ENCODE data around the gene GNAQ.

Gene GNAQ

DNA sequence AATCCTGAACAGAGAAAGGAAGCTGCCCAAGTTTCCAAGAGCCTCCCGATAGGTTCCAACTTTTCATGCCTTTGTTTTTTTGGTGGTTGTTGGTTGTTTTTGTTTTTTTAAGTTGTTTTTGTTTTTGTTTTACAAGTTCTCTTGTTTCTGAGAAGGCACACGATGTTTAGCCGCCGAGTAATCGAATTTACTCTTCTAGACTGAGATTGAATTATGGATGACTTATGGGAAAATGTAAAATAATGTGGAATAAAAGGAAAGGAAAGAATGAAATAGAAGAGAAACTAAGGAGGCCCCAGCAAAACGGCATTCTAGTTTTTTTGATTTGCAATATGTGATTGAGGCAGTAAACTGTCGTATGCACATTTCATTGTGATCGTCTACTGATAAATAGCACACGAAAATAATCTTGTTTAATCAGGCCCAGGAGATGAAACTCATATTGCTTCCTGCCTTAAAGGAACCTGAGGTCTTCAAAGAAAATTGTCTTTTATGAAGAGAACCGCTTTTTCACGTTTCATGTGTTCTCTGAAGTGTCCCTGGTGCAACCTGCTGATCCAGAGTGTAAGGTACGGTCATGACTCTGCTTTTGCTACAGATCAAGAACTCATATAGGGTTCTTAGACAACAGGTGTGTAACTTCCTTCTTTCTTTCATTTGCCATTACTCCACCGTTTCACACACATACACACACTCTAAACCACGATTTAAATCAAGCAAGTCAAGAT is 1.3 kb upstream of the GNAQ start:
- peak overlapping the region; percentile 87 for H3K27ac ChIP-seq
- DNase-seq (ENCODE audit: low read depth, low spot score): no peak

DNA sequence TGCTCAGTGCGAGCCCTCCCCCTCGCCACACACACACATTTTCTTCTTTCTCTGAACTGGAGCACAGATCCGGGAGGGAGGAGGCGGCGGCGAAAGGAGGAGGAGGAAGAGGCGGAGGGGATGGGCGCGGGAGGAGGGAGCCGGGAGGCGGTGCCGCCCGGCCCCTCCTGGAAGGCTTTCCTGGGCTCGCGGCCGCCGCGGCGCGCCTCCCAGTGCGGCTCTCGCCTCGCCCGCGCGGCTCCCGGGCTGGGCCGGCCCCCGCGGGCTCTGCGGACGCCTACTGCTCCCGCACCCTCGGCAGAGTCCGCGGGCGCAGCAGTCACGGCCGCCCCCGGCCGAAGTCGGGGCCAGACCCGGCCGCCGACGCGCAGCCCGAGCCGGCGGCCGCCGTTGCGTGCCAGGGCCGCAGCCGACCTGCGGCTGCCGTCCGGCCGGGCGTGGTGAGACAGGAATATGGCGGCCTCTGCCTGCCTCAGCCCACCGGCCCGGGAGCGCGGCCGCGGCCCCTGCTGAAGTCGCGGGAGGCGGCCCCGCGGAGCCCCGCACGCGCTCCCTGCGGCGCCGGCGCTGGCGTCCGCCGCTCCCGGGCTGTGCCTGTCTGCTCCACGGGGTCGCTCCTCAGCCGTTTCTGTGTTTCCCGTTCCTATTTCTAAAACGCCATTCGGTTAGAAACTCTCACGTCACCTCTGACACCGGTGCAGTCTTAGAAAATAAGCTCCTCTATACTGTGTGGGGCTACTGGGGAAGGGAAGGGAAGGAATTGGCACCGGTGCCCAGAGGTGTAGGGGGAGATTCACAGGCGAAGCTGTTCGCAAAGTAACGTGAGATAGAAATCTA is 500 bp upstream of the GNAQ start:
- H3K27ac ChIP-seq: peak overlapping the region; percentile 87
- DNase-seq (ENCODE audit: low read depth, low spot score): peak; percentile 67

DNA sequence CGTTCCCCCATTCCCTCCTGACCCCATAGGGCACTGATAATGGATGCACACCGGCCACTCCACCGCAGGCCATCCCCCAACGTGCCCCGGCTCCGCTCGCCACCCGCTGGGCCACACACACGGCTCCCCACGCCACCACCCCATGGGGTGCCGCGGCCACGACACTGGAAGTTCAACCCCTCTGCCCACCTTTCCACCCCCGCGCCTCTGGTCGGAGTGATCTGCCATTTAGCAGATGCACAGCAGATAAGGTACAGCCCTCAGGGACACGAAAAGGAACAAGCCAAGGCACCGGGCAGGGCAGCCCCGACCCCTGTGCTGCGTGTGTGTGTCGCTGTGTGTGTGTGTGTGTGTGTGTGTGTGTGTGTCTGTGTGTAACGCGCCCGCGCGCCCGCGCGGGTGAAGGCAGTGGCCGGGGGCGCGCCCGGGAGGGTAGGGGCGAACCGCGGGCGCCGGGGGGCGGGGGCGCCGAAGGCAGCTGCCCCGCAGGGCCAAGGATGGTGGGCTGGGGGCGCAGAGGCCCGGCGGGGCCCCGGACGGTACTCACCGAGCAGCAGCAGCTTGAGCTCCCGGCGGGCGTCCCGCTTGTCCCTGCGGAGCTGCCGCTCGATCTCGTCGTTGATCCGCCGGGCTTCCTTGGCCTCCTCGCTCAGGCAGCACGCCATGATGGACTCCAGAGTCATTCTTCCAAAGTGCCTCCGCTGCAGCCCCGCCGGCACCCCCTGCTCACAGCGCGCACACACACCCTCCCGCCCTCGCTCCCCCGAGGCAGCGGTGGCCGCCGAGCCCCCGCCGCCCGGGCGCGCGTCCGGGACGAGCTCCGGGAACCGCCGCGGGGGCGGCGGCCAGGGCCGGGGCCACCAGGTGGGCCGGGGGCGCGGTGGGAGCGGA is 813 bp downstream of the GNAQ start:
- DNase-seq (ENCODE audit: low read depth, low spot score): no peak
- H3K27ac ChIP-seq: peak overlapping the region; percentile 87

DNA sequence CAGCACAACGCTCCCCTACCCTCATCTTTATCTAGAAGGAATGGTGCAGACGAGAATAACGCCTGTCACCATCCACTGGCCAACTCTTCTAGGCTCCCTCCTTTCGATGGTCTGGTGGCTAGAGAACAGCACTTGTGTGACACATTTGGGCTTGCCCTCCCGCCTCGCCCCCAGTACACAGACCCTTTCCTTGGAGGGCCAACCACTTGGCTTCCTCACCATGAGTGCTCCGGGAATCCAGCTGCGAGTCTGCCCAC is 1.4 kb downstream of the GNAQ start:
- peak overlapping the region; percentile 87 for H3K27ac ChIP-seq
- no peak for DNase-seq (ENCODE audit: low read depth, low spot score)

DNA sequence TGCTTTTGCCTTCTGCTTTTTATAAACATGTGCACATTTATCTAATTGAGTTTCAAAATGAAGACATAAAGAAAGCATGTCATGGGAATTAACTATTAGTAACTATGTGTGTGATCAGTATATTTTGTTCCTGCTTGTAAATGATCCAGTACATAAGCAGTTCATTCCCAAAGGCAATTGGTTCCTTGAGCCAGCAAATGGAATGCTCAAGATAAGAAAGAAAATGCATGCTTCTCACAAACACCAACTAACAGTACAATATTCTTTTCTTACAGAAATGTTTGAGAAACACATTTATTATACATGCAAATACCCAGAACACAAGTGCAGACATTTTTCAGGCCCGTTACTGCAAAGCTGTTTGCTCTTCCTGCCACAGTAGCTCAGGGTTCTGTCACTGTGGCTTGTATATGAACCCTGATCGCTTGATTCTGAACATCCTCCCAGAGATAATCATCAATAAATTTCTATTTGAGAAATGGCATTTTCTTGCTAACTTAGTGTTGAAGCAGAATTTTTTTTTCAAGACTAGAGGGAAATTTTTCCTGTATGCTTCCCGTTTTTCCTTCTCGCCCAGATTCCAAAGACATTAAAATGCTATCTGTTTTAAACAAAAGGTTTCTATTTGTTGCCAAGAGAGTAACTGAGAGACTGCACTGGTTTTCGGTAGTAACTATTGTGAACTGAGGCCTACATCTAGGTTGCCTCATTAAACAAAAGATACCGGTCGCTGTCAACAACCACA is 1.9 kb downstream of the GNAQ start:
- no peak for DNase-seq (ENCODE audit: low read depth, low spot score)
- H3K27ac ChIP-seq: peak overlapping the region; percentile 87

DNA sequence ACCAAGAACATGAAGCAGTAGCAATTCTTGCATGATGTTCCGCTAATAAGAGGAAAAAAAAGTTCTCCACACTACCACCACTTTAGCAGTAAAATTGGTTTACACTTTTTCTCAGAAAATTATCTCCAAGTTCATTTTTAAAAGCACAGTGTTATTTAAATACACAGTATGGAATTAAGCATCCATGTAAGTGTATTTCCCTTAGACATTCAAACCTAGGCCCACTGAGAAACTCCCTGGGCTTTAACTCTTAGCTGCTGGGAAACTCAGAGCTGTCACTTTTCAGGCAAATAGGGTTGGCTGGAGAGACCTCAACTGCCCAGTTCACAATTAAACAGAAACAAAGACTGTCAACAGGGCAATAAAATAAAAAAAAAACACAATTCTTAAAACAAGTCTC is 2.7 kb downstream of the GNAQ start:
- H3K27ac ChIP-seq: peak overlapping the region; percentile 87

DNA sequence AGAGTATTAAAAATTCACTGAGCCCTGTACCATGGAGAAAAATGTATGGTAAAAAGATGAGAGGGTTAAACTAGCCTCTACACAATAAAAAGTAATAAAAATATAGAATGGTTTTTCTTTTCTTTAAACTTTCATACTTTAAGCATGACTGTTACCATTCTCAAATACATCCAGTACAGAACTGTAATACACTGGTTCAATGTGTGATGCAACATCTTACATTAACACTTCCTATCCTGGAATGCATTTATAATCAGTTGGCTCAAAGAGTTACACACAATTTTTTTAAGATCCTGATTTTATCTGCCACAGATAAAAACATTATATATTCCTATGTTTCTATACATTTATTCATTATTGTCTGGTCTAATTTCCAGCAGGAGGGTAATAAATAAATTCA is 4.7 kb downstream of the GNAQ start:
- DNase-seq (ENCODE audit: low read depth, low spot score): no peak

More for the DNA sequence above, 2.7 kb downstream of the GNAQ start:
- DNase-seq (ENCODE audit: low read depth, low spot score): no peak

DNA sequence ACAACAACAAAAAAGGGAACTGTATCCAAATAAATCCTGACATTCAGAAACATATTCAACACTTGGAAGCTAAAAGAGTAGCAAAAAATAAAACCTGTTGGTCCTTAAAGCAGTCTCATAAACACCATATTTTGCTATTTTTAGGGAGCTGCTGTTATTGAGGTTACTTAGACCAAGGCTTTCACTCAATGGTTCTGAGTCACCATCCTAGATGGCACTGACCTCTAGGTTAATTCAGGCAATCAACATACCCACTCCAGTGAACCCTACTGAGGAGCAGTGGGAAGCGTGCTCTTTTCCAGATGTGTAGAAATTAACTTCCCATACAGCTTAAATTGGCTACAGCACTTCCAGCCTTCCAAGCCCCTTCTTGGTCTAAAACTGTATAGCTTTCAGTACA is 5.2 kb downstream of the GNAQ start:
- no peak for DNase-seq (ENCODE audit: low read depth, low spot score)
- peak overlapping the region; percentile 62 for H3K27ac ChIP-seq

More for the DNA sequence above, 4.7 kb downstream of the GNAQ start:
- peak overlapping the region; percentile 62 for H3K27ac ChIP-seq

DNA sequence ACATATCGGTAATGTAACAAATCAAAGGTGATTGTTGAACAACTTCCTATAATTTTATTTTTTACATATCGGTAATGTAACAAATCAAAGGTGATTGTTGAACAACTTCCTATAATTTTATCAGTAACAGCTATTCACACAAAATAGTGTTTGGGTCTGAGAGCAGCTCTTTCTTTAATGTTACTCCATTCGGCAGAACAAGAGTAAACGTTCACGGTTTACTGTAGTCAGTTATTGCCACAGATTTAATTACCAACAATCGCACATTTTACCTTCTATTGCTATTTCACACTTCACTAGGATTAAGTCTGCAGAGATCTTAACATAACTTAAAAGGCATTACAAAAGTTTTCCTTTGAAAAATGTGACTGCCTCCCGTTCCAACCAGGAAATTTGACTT is 6.4 kb downstream of the GNAQ start:
- no peak for DNase-seq (ENCODE audit: low read depth, low spot score)
- no peak overlapping the region for H3K27ac ChIP-seq

DNA sequence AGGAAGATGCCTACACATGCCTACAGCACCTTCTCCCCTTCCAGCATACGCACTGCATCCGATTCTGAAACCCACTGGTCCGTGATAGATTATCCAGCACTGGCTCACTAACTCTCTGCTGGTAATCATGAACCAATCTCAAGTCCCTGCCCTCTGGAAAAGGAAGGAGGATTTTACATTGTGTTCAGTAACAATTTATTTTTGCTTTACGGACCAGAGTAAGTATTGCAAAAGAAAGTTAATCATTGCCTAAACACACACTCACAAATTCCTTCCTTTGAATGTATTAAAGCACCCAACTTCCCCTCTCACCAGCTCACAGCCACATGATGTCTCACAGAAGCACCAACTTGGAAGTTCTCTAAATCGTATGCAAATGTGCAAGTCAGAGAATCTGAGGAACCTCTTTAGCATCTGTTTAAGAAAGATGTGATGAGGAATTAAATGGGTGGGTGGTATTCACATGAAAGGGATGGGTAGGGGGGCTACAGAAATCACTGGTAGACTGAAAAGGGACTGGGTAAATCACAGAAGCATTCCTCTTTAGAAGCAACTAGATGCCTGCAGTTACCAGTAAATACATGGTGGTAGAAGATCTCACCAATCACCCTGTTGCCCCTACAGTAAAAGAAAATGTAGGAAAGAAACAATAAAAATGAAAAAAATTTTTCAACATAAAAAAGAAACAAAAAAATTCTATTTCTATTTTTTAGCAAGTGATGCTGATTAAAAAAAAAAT is 8.4 kb downstream of the GNAQ start:
- peak overlapping the region; percentile 67 for H3K27ac ChIP-seq

DNA sequence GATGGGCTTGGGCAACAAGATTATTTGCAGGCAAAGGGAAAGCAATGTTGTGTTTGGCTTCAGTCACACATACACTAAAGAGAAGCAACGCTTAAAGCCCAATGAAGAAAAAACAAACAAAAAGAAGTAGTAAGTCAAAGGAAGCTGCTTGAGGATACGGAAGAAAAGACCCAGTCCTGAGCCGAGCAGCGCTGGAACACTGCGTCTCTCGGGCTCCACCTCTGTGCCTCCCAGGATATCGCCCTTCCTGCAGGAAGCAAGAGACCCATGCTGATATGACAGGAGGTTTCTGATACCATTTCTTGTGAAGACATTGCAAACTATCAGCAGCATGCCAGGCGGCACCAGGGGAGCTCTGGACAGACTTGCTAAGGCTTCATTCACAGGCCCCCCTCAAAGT is 9.9 kb downstream of the GNAQ start:
- DNase-seq (ENCODE audit: low read depth, low spot score): no peak

More for the DNA sequence above, 8.4 kb downstream of the GNAQ start:
- DNase-seq (ENCODE audit: low read depth, low spot score): peak; percentile 33

DNA sequence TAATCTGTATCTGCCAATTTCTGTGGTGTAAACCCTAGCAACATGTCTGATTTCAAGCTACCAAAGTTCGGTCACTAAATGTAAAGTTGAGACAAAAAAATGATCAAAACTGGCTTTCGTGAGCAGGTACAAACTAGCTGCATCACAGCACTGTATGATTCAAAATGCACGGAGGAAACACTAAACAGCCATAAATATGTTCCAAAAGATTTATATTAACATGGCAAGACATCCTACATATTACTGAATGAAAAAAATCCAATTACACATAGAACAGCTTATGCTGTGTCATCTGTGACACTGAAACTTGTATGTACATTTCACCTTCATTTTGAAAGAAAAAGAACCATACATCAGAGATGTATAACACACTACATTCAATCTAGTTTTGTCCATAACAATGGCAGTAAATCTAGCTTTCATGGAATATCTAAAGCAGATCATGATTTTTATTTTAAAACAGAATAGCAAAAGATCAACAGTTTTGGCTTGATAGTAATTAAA is 14.4 kb downstream of the GNAQ start:
- no peak for DNase-seq (ENCODE audit: low read depth, low spot score)
- no peak overlapping the region for H3K27ac ChIP-seq

More for the DNA sequence above, 9.9 kb downstream of the GNAQ start:
- H3K27ac ChIP-seq: no peak overlapping the region

DNA sequence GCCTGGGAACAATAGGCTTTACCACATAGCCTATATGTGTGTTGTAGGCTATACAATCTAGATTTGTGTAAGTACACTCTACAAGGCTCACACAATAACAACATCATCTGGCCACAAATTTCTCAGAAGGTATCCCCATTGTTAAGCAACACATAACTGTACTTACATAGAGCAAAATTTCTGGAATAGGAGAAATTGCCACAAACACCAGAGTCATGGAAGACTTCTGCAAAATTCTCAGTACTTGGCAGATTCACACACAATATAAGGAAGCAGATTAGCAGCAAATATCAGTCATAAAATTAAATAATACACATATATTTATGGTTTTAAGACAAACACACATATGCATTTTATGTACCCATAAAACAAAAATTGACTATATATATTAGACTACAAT is 16.4 kb downstream of the GNAQ start:
- no peak overlapping the region for H3K27ac ChIP-seq

DNA sequence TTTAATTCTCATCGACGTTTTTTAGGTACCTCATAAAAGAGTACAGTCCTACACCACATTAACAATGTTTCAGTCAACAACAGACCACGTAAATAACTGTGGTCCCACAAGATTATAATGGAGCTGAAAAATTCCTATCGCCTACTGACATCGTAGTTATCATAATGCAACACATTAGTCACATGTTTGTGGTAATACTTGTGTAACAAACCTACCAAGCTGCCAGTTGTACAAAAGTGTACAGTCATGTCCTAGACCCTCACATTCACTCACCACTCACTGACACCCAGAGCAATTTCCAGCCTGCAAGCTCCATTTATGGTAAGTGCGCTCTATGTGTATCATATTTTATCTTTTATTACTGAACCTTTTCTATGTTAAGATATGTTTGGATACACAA is 16.8 kb downstream of the GNAQ start:
- H3K27ac ChIP-seq: no peak overlapping the region
- DNase-seq (ENCODE audit: low read depth, low spot score): no peak

More for the DNA sequence above, 16.4 kb downstream of the GNAQ start:
- DNase-seq (ENCODE audit: low read depth, low spot score): no peak

DNA sequence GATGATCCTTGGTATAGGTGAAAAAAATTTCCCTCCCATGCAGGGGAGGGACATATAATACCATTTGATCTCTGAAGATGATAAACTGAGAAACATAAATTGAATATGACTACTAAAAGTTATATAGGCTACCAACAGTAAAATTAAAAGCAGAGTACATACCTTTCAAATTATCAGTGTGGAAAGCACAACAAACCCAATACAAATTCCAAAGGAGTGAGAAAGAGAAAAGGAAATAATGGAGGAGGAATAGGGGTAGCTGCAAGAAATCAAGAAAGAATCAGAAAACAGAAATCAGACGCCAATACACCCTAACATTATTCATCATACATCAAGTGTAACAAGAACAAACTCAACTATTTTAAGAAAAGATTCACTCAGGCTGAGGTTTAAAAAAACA is 17.7 kb downstream of the GNAQ start:
- no peak overlapping the region for H3K27ac ChIP-seq
- no peak for DNase-seq (ENCODE audit: low read depth, low spot score)

DNA sequence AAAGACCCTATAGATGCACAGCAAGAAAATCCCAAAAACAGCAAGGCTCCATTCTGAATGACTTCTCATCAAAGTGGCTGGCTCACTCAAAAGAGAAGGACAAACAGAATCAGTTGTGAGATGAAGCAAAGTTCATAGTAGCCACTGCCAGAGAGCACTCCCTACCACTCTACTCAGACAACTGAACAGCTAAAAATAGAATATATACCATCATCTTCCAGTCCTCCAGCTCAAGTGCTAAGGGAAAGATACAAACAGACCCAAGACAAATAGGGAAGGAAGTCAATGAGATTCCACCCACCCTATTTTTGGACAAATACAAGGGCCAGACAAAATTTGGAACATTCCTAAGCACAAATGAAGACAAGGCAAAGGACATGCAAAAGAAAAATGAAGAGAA is 20.6 kb downstream of the GNAQ start:
- no peak overlapping the region for H3K27ac ChIP-seq

DNA sequence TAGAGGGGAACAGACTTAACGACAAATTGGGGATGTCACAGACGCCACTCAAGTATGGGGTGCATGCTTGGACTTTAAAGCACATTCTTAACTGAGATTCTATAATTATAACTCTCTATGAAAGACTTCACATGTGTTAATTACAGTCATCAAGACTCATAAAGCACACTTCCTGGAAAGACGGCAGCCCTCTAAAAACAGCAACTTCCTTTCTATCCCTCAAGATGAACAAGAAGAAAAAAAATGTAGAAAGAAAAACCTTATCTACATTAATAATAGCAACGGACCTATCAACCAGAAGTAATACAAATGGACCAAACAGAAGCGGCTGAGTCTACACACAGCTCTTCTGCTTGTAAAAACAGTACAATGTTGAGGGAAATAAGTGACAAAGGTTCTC is 21.2 kb downstream of the GNAQ start:
- H3K27ac ChIP-seq: no peak overlapping the region

More for the DNA sequence above, 20.6 kb downstream of the GNAQ start:
- DNase-seq (ENCODE audit: low read depth, low spot score): no peak

DNA sequence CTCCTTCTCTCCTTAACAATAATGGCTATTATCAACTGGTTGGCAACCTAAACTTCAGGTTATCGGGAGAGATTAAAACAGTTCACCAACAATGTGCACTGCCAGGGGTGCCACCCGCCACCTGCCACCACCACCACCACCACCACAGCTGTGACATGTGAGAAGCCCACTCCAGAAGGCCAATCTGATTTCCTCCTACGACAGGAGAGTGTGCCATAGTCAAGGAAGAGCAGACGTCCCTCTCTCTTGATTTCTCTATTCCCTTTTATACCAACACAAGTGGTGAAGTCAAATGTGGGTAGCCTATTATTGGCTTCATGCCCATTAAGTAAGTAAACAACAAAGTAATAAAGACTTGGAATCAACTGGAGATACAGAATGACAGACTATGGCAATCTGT is 22.4 kb downstream of the GNAQ start:
- no peak for DNase-seq (ENCODE audit: low read depth, low spot score)
- H3K27ac ChIP-seq: no peak overlapping the region

More for the DNA sequence above, 21.2 kb downstream of the GNAQ start:
- DNase-seq (ENCODE audit: low read depth, low spot score): no peak

DNA sequence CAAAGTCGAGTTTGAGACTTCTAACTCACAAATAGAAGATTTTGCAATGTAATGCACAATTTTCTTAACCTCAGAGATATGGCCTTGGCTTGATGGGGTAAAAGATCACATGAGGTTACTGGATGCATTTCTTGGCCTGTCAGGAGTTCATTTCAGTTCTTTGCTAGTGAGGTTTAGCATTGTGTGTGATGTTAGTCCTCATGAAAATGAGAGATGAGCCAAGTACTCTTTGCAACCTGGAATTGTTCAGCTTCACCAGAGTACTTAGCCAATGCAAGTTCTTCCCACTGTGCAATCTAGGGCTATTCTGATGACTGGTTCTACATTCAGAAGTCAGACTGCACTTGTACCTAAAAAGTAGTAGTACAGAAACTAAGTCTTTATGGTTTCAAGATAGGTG is 24.9 kb downstream of the GNAQ start:
- no peak for DNase-seq (ENCODE audit: low read depth, low spot score)
- no peak overlapping the region for H3K27ac ChIP-seq
